Measurements from ENCODE around the gene HNRNPDL.

HNRNPDL gene

DNA sequence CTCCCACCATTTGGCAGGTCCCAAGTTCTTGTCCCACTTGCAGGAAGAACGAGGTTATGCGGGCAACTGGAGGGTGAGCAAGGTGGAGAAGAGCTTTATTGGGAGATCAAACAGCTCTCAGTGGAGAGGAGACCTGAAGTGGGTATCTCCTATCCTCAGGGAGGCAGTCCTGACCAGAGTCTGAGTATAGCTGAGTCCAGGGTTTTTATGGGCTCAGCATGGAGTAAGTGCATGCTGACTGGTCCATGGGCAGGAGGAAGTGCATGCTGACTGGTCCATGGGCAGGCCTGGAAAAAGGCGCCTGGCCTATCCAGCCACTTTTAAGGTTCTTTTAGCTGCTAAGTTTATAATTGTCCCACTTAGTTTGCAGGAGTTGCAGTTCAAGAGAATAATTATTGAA lies 49.0 kb downstream of the HNRNPDL start:
- ChIA-PET CTCF (interaction anchor here (0.5 kb wide), 1 partner anchor 71 kb away, joined by 4 read pairs; no protein-coding TSS in a partner anchor), POLR2A (no interaction called here)
- Histone ChIP-seq H3K9me3 (ENCODE audit: control insufficient read depth, insufficient read depth, low read depth, low read length) (no peaks in the 10 kb centered on the region), H3K27ac (ENCODE audit: extremely low read depth, low read depth, low read length) (no peak overlapping the region), H3K4me3 (ENCODE audit: low read depth, low read length) (no peak overlapping the region), H3K4me1 (ENCODE audit: control insufficient read depth, insufficient read depth, low read length) (no peaks in the 10 kb centered on the region), H3K36me3 (ENCODE audit: control insufficient read depth in 2 of 2, insufficient read depth in 1 of 2, low read length in 2 of 2) (no peaks in the 10 kb centered on the region)
- no peak for TF ChIP-seq ZNF791 (tag by site-specific recombination; IDR thresholded peaks at IDR 0.05)
- no peak for TF ChIP-seq ZBTB44 (tag by site-specific recombination; IDR thresholded peaks at IDR 0.05)
- peak; percentile 29 for TF ChIP-seq SETDB1 (IDR thresholded peaks at IDR 0.05; ENCODE audit: insufficient read length, low read length)
- no peak for TF ChIP-seq ZNF707 (tag by site-specific recombination; IDR thresholded peaks at IDR 0.05)
- TF ChIP-seq ZNF280D (tag by site-specific recombination; IDR thresholded peaks at IDR 0.05), result no peak
- no peak for TF ChIP-seq ZNF549 (tag by site-specific recombination; IDR thresholded peaks at IDR 0.05)

GRCh38 chr4:82380831-82381230 lies 49.4 kb downstream of the HNRNPDL start:
- H3K27ac ChIP-seq (ENCODE audit: extremely low read depth, low read depth, low read length), result no peak overlapping the region
- H3K4me3 ChIP-seq (ENCODE audit: low read depth, low read length), result no peak overlapping the region
- no peaks in the 10 kb centered on the region for H3K4me1 ChIP-seq (ENCODE audit: control insufficient read depth, insufficient read depth, low read length)
- CTCF ChIA-PET, result interaction anchor here (0.5 kb wide), 1 partner anchor 71 kb away, joined by 4 read pairs; no protein-coding TSS in a partner anchor
- POLR2A ChIA-PET, result no interaction called here
- no peaks in the 10 kb centered on the region for H3K36me3 ChIP-seq (ENCODE audit: control insufficient read depth in 2 of 2, insufficient read depth in 1 of 2, low read length in 2 of 2)
- TF ChIP-seq ZNF670 (tag by site-specific recombination; IDR thresholded peaks at IDR 0.05; ENCODE audit: low read depth) (no peak), ZNF112 (tag by site-specific recombination; IDR thresholded peaks at IDR 0.05) (no peak), ZNF2 (tag by site-specific recombination; IDR thresholded peaks at IDR 0.05) (no peak), ZNF473 (tag by site-specific recombination; IDR thresholded peaks at IDR 0.05) (no peak)
- TF ChIP-seq, protein P1, sequence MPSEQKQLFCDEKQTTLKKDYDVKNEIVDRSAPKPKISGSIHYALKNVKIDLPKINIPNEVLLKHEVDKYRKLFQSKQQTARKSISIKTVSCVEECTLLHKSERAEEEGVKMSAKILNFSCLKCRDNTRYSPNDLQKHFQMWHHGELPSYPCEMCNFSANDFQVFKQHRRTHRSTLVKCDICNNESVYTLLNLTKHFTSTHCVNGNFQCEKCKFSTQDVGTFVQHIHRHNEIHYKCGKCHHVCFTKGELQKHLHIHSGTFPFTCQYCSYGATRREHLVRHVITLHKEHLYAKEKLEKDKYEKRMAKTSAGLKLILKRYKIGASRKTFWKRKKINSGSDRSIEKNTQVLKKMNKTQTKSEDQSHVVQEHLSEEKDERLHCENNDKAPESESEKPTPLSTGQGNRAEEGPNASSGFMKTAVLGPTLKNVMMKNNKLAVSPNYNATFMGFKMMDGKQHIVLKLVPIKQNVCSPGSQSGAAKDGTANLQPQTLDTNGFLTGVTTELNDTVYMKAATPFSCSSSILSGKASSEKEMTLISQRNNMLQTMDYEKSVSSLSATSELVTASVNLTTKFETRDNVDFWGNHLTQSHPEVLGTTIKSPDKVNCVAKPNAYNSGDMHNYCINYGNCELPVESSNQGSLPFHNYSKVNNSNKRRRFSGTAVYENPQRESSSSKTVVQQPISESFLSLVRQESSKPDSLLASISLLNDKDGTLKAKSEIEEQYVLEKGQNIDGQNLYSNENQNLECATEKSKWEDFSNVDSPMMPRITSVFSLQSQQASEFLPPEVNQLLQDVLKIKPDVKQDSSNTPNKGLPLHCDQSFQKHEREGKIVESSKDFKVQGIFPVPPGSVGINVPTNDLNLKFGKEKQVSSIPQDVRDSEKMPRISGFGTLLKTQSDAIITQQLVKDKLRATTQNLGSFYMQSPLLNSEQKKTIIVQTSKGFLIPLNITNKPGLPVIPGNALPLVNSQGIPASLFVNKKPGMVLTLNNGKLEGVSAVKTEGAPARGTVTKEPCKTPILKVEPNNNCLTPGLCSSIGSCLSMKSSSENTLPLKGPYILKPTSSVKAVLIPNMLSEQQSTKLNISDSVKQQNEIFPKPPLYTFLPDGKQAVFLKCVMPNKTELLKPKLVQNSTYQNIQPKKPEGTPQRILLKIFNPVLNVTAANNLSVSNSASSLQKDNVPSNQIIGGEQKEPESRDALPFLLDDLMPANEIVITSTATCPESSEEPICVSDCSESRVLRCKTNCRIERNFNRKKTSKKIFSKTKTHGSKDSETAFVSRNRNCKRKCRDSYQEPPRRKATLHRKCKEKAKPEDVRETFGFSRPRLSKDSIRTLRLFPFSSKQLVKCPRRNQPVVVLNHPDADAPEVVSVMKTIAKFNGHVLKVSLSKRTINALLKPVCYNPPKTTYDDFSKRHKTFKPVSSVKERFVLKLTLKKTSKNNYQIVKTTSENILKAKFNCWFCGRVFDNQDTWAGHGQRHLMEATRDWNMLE (tag by site-specific recombination; conservative IDR thresholded peaks at IDR 0.05; ENCODE audit: low read depth), result no peak
- H3K9me3 ChIP-seq (ENCODE audit: control insufficient read depth, insufficient read depth, low read depth, low read length), result no peaks in the 10 kb centered on the region

GRCh38 chr4:82380344-82380743 lies 49.9 kb downstream of the HNRNPDL start:
- H3K4me1 ChIP-seq (ENCODE audit: control insufficient read depth, insufficient read depth, low read length), result no peaks in the 10 kb centered on the region
- H3K27ac ChIP-seq (ENCODE audit: extremely low read depth, low read depth, low read length), result no peak overlapping the region
- TF ChIP-seq ZNF311 (tag by site-specific recombination; IDR thresholded peaks at IDR 0.05; ENCODE audit: borderline replicate concordance), result no peak
- TF ChIP-seq ZNF677 (tag by site-specific recombination; IDR thresholded peaks at IDR 0.05), result no peak
- H3K4me3 ChIP-seq (ENCODE audit: low read depth, low read length), result no peak overlapping the region
- ChIA-PET POLR2A (no interaction called here), CTCF (no interaction called here)
- no peaks in the 10 kb centered on the region for H3K36me3 ChIP-seq (ENCODE audit: control insufficient read depth in 2 of 2, insufficient read depth in 1 of 2, low read length in 2 of 2)
- no peaks in the 10 kb centered on the region for H3K9me3 ChIP-seq (ENCODE audit: control insufficient read depth, insufficient read depth, low read depth, low read length)

Measured in HEK293 (cell line).